Right atrium auricular region (tissue), 2 donors: ENCODE data around the gene PPFIA1. TPM values are rescaled to one million over a fixed set of nuclear protein-coding genes. Genes with fewer than 3 reads are reported as not detected.

ENCODE experiments used
- DNase-seq: peaks from one replicate; pipeline ENCODE4 v3.0.0-alpha.2; 2019; ENCODE audit warnings: low spot score
- H3K27ac ChIP-seq, 2 donors: fragments of 200-600 bp; sonication (generic); 1 replicate in 1 of 2; 2 replicates in 1 of 2; pipeline ENCODE4 v1.5.1; 2016 to 2019
- H3K27me3 ChIP-seq, 2 donors: fragments of 200-600 bp; sonication (generic); one replicate each; pipeline versions ENCODE4 v1.5.1 to v1.6.0; 2017 to 2019
- H3K36me3 ChIP-seq: fragments of 200-600 bp; sonication (generic); one replicate; pipeline ENCODE4 v1.5.1; 2016
- H3K4me1 ChIP-seq, 2 donors: fragments of 200-600 bp; sonication (generic); one replicate each; pipeline versions ENCODE4 v1.5.1 to v1.6.0; 2017 to 2019
- H3K4me3 ChIP-seq, 2 donors: fragments of 200-600 bp; sonication (generic); 1 replicate in 1 of 2; 2 replicates in 1 of 2; pipeline ENCODE4 v1.5.1; 2017 to 2019; ENCODE audit warnings: mild to moderate bottlenecking in 1 of 2, moderate library complexity in 1 of 2
- H3K9me3 ChIP-seq, 2 donors: fragments of 200-600 bp; sonication (generic); one replicate each; pipeline ENCODE4 v1.5.1; 2019
- total RNA-seq, 2 donors: library from RNA; depleted of rRNA; stranded (reverse); fragments of >200 nt; gene quantifications; one replicate each; pipeline ENCODE4 v1.1.0, GENCODE V29; 2016
- TF ChIP-seq, protein P1 (sequence below), 2 donors: fragments of 200-600 bp; sonication (generic); IDR thresholded peaks; one replicate each; pipeline ENCODE4 v1.5.1; 2019; ENCODE audit warnings: antibody characterized with exemption in 2 of 2

PPFIA1 gene
- total RNA-seq, 2 donors from 2014 or later = 28.7 to 45.9 TPM

GRCh38 chr11:70319396-70320076, 49.0 kb downstream of the PPFIA1 start:
- Histone ChIP-seq H3K4me3 (no peak overlapping the region), H3K9me3 (no peaks in the 10 kb centered on the region), H3K27me3 (no peaks in the 10 kb centered on the region), H3K4me1 (no peaks in the 10 kb centered on the region), H3K27ac (peak overlapping the region in 1 of 2 donors; percentile 6), H3K36me3 (no peaks in the 10 kb centered on the region)
- TF ChIP-seq, protein P1, sequence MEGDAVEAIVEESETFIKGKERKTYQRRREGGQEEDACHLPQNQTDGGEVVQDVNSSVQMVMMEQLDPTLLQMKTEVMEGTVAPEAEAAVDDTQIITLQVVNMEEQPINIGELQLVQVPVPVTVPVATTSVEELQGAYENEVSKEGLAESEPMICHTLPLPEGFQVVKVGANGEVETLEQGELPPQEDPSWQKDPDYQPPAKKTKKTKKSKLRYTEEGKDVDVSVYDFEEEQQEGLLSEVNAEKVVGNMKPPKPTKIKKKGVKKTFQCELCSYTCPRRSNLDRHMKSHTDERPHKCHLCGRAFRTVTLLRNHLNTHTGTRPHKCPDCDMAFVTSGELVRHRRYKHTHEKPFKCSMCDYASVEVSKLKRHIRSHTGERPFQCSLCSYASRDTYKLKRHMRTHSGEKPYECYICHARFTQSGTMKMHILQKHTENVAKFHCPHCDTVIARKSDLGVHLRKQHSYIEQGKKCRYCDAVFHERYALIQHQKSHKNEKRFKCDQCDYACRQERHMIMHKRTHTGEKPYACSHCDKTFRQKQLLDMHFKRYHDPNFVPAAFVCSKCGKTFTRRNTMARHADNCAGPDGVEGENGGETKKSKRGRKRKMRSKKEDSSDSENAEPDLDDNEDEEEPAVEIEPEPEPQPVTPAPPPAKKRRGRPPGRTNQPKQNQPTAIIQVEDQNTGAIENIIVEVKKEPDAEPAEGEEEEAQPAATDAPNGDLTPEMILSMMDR (IDR thresholded peaks at IDR 0.05) = no peak
- no peak for DNase-seq

DNA sequence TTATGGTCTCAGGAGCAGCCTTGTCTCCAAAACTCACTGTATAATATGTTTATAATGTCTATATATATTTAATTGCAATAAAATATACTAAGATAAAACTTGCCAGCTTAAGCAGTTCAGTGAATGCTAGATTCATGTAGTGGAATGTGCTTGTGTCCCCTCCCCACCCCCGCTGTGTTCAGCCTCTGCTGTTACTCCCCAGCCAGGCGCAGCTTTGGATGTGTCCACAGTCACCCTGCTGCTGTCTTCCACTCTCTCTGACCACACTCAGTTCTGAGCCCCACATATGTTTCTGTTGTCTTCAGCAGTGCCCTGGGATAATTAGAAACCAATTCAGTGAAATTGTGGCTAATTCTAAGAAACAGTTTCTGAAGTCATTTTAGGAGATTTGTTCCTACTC, 52.2 kb downstream of the PPFIA1 start:
- H3K36me3 ChIP-seq = peaks cover 11% of the 10 kb centered on the region
- no peaks in the 10 kb centered on the region for H3K27me3 ChIP-seq
- H3K27ac ChIP-seq = no peak overlapping the region
- no peak overlapping the region for H3K4me3 ChIP-seq
- TF ChIP-seq, protein P1 (IDR thresholded peaks at IDR 0.05) = no peak
- no peaks in the 10 kb centered on the region for H3K9me3 ChIP-seq
- no peaks in the 10 kb centered on the region for H3K4me1 ChIP-seq
- no peak for DNase-seq

DNA sequence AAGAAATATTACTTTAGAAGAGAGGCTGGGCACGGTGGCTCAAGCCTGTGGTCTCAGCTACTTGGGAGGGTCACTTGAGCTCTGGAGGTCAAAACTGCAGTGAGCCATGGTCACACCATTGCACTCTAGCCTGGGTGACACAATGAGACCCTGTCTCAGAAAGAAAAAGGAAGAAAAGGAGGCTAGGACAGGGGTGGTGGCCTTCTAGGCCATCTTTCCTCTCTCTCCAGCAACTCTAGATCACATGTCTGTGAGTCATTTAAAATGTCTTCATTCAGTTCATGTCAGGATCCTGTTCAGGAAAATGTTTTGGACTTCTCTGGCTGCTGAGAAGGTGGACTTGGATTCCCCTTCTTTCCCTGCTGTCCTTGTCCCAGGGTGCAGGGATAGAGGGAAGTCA, 53.3 kb downstream of the PPFIA1 start:
- H3K27me3 ChIP-seq = no peaks in the 10 kb centered on the region
- no peaks in the 10 kb centered on the region for H3K9me3 ChIP-seq
- no peak overlapping the region for H3K27ac ChIP-seq
- TF ChIP-seq, protein P1 (IDR thresholded peaks at IDR 0.05) = no peak
- no peak overlapping the region for H3K4me3 ChIP-seq
- no peak for DNase-seq
- H3K4me1 ChIP-seq = no peaks in the 10 kb centered on the region
- H3K36me3 ChIP-seq = peaks cover 18% of the 10 kb centered on the region

GRCh38 chr11:70324376-70325115, 54.1 kb downstream of the PPFIA1 start:
- H3K4me3 ChIP-seq = no peak overlapping the region
- no peak overlapping the region for H3K27ac ChIP-seq
- H3K4me1 ChIP-seq = no peaks in the 10 kb centered on the region
- peaks cover 22% of the 10 kb centered on the region for H3K36me3 ChIP-seq
- no peaks in the 10 kb centered on the region for H3K27me3 ChIP-seq
- H3K9me3 ChIP-seq = no peaks in the 10 kb centered on the region
- TF ChIP-seq, protein P1 (IDR thresholded peaks at IDR 0.05) = no peak
- no peak for DNase-seq

DNA sequence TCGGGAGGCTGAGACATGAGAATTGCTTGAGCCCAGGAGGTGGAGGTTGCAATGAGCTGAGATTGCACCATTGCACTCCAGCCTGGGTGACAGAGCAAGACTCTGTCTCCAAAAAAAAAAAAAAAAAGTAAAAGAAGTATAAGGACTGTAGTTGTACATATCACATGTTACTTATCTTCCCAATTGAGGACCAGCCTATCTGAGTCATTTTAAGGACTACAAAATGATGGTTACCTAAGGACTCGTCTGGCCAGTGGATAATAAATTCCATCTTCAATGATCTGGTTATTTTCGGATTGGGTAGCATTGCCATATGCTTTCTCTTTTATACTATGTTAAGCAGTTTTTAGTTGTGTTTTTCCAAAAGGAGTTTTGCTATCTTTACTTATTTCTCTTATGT, 55.3 kb downstream of the PPFIA1 start:
- H3K9me3 ChIP-seq = no peaks in the 10 kb centered on the region
- H3K27me3 ChIP-seq = no peaks in the 10 kb centered on the region
- no peak for DNase-seq
- no peak overlapping the region for H3K4me3 ChIP-seq
- H3K4me1 ChIP-seq = no peaks in the 10 kb centered on the region
- peaks cover 35% of the 10 kb centered on the region for H3K36me3 ChIP-seq
- peak overlapping the region; percentile 61 to 69 for H3K27ac ChIP-seq
- TF ChIP-seq, protein P1 (IDR thresholded peaks at IDR 0.05) = no peak
